ENCODE data around the gene CAPN12.
"Not testable (repeated sequence)": the region's sequence is repeated elsewhere in the genome, so short reads cannot be mapped to it uniquely, and the experiment has no call there.

Gene CAPN12

DNA sequence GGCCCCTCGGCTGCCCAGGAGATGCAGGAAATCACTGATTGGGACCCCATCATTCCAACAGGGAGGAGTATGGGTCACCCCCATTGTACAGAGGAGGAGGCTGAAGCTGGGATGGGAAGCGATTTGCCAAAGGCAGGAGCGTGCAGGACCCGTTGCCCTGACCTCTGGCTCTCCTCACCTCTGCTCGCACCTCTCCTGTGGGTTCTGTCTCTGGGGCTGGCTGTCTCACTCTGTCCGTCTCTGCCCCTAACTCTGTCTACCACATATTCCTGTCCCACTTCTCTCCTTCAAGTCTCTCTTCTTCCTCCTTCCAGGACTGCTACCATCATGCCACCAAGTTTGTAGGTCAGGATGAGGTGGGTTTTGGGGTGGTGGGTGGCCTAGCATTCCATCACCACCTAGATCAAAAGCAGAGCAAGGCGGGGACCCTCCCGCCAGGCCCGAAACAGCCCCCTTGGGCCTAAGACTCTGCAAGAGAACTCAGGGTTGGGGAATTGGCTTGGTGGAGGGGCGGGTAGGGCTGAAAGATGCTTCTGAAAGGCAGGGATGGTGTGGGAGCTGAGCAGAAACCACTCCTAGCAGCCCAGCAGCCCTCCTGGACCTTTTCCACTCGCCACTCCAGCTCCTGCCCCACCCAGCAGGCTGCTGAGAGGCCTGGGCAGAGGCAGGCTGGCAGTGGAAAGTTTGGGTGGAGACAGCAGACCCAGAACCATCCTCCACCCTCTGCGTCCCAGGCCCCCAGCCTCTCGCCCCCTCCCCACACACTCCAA lies 30.1 kb upstream of the CAPN12 start:
- H3K4me3 ChIP-seq (ENCODE audit: low read depth, low read length) = no peak overlapping the region
- TF ChIP-seq, protein P1, sequence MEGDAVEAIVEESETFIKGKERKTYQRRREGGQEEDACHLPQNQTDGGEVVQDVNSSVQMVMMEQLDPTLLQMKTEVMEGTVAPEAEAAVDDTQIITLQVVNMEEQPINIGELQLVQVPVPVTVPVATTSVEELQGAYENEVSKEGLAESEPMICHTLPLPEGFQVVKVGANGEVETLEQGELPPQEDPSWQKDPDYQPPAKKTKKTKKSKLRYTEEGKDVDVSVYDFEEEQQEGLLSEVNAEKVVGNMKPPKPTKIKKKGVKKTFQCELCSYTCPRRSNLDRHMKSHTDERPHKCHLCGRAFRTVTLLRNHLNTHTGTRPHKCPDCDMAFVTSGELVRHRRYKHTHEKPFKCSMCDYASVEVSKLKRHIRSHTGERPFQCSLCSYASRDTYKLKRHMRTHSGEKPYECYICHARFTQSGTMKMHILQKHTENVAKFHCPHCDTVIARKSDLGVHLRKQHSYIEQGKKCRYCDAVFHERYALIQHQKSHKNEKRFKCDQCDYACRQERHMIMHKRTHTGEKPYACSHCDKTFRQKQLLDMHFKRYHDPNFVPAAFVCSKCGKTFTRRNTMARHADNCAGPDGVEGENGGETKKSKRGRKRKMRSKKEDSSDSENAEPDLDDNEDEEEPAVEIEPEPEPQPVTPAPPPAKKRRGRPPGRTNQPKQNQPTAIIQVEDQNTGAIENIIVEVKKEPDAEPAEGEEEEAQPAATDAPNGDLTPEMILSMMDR (IDR thresholded peaks at IDR 0.05; ENCODE audit: low read depth, low read length) = no peak

DNA sequence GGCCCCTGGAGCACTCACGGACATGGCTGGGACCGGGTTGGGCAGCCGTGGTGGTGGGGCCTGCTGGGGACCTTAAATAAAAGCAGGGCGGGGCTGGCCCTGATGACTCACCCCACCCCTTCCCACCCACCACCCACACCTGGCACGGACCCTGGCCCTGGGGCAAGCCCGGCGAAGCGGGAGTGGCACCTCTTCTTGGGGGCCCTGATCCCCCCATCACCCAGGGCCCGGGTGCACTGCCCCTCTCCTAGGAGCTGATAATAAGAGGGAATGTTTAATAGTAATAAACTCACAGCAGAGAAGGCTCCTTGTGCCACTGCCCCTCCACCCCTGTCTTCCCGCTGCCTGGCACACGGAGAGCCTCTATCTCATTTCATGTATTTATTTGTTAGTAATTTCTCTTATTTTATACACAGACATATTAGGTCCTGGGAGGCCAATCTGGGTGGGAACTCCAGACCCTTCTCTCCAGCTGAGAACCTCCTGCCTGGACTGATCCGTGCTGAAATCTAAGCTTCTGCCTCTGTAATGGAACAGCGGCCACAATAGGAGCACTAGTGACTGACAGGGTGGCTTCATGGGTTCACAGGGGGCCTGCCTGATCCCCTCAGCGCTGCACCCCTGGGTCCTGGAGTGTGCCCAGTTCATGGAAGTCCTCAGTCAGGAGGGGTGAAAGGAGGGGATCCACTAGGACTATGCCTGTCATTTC lies 29.3 kb upstream of the CAPN12 start, which contains the start of gene LGALS7:
Gene LGALS7 (minus strand): TSS at position 49 of the 709 bp plus-strand sequence. CDS start 25 bp downstream, at position 24.
- H3K4me3 ChIP-seq (ENCODE audit: low read depth, low read length) = no peak within 1 kb of the TSS
- TF ChIP-seq, protein P1 (IDR thresholded peaks at IDR 0.05; ENCODE audit: low read depth, low read length) = no peak

DNA sequence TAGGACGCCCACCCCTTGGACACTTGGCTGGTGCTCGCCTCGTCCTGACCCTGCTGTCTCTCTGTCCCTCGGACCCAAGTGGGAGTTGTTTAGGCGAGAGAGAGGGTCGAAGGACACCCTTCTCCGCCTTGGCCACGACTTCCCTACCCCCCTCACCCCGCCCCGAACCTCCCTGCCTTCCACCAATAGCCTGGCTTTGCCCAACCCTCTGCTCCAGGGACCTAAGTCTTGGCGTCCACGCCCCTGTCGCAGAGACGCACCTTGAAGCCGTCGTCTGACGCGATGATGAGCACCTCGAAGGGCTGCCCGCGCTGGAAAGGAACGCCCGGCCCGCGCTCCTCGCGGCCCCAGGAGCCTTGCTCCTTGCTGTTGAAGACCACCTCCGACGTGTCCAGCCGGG lies 27.3 kb upstream of the CAPN12 start:
- not testable (repeated sequence) for H3K4me3 ChIP-seq (ENCODE audit: low read depth, low read length)

DNA sequence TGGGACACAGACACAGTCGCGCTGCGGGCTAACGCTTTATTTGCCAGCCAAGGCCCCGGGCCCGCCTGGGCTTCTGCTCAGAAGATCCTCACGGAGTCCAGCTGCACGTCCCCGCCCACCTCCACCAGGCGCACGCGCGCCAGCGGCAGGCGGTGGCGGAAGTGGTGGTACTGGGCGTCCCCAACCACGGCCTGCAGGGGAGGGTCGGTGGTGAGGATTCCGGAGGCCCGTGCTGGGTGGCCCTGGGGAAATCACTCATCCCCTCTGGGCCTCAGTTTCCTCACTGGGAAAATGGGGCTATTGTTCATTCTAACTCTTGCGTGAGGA lies 26.6 kb upstream of the CAPN12 start:
- H3K4me3 ChIP-seq (ENCODE audit: low read depth, low read length) = not testable (repeated sequence)

GRCh38 chr19:38770228-38770948 lies 26.1 kb upstream of the CAPN12 start:
- H3K4me3 ChIP-seq (ENCODE audit: low read depth, low read length) = not testable (repeated sequence)

DNA sequence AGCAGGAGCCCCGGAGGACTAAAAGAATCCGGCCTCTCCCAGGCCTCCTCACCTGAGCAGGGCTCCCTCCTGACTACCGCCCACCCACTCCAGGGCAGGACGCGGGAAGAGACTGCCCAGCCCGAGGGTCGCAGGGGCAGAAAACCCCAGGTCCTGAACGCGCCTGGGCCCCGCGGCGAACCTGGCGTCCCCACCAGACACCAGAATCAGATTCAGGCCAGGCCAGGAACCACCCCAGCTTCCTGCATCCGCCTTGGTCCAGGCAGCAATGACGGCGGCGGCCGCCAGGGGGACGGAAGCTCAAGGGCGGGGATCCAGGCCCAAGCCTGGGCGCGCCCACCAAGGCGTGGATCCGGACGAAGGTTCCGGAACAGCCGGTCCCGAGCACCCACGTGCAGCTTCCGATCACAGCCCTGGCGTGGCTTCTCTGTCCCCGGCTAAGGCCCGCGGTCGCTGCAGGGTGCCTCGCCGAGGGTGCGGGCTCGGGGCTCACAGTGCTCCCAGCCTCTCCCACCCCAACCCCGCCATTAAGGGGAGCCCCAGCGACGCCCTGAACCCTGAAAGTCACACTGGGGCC lies 25.4 kb upstream of the CAPN12 start:
- TF ChIP-seq, protein P1 (IDR thresholded peaks at IDR 0.05; ENCODE audit: low read depth, low read length) = peak; percentile 48
- H3K4me3 ChIP-seq (ENCODE audit: low read depth, low read length) = no peak overlapping the region

GRCh38 chr19:38766276-38767047 lies 22.2 kb upstream of the CAPN12 start:
- H3K4me3 ChIP-seq (ENCODE audit: low read depth, low read length) = no peak overlapping the region
- TF ChIP-seq, protein P1 (IDR thresholded peaks at IDR 0.05; ENCODE audit: low read depth, low read length) = no peak

- TF ChIP-seq, protein P1 (IDR thresholded peaks at IDR 0.05; ENCODE audit: low read depth, low read length) = no peak
- H3K4me3 ChIP-seq (ENCODE audit: low read depth, low read length) = no peak overlapping the region
Observed at GRCh38 chr19:38765214-38765613, 20.9 kb upstream of the CAPN12 start.
